ENCODE data around the gene MYO5A.

DNA sequence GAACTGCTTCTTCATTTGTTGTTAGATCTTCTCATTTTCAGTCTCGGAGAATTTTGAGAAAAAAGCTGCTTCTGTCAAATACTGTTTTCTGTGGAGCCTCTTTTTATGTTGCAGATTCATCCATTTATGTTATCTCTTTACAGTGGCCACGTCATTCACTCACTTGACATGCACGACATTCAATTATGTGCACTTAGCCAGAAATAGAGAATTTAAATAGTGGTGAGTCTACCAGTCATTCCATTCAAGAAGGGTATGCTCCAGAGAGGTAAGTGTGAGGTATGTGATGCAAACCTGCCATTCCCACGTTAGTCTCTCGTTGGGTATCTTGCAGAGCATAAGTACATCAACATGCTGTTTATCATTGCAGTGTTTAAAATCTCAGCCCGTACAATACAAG lies 30.3 kb upstream of the MYO5A start:
- no peak for TF ChIP-seq CTCF (IDR thresholded peaks at IDR 0.05; ENCODE audit: insufficient read depth, low read length)
- no peak for TF ChIP-seq SPI1 (IDR thresholded peaks at IDR 0.05; ENCODE audit: borderline replicate concordance, low read depth)
- no peak for TF ChIP-seq GABPA (IDR thresholded peaks at IDR 0.05; ENCODE audit: low read depth)
- no peak for TF ChIP-seq POLR2AphosphoS5 (IDR thresholded peaks at IDR 0.05; ENCODE audit: low read depth)
- TF ChIP-seq, protein P1, sequence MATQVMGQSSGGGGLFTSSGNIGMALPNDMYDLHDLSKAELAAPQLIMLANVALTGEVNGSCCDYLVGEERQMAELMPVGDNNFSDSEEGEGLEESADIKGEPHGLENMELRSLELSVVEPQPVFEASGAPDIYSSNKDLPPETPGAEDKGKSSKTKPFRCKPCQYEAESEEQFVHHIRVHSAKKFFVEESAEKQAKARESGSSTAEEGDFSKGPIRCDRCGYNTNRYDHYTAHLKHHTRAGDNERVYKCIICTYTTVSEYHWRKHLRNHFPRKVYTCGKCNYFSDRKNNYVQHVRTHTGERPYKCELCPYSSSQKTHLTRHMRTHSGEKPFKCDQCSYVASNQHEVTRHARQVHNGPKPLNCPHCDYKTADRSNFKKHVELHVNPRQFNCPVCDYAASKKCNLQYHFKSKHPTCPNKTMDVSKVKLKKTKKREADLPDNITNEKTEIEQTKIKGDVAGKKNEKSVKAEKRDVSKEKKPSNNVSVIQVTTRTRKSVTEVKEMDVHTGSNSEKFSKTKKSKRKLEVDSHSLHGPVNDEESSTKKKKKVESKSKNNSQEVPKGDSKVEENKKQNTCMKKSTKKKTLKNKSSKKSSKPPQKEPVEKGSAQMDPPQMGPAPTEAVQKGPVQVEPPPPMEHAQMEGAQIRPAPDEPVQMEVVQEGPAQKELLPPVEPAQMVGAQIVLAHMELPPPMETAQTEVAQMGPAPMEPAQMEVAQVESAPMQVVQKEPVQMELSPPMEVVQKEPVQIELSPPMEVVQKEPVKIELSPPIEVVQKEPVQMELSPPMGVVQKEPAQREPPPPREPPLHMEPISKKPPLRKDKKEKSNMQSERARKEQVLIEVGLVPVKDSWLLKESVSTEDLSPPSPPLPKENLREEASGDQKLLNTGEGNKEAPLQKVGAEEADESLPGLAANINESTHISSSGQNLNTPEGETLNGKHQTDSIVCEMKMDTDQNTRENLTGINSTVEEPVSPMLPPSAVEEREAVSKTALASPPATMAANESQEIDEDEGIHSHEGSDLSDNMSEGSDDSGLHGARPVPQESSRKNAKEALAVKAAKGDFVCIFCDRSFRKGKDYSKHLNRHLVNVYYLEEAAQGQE (IDR thresholded peaks at IDR 0.05; ENCODE audit: insufficient replicate concordance, low read depth) = no peak
